DOHH2 (cell line): ENCODE results near the gene SSH2.

Source experiments
- CTCF ChIP-seq: fragments of 200-600 bp; sonication (generic); IDR thresholded peaks from one replicate; pipeline ENCODE4 v1.5.1; 2014; ENCODE audit warnings: antibody characterized with exemption, mild to moderate bottlenecking, low read depth, low read length; ENCODE audit not compliant: poor library complexity, severe bottlenecking
- EZH2phosphoT487 ChIP-seq: fragments of 200-600 bp; sonication (generic); IDR thresholded peaks from 2 replicates; pipeline ENCODE4 v1.6.1; 2017; ENCODE audit warnings: borderline replicate concordance, mild to moderate bottlenecking, antibody characterized with exemption, low read length, moderate library complexity, mixed read lengths

DNA sequence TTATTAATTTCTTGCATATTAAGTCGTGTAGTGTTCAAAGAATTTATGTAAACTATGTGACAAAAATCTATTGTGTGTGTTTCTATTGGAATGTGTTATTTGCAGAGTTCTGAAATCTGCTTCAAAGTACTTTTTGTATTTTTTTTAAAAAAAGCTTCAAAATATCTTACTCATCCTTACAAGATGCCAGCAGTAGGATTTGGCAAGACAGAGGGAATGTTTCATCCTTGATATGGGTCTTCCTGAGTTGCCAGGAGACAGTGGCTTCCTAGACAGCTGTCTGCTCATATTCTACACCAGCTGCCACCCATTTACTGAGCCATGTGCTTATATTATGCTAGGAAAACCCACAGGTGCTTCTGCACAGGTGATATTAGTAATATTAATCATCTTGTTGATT lies 47.8 kb upstream of the SSH2 start:
- no peak for TF ChIP-seq CTCF
- TF ChIP-seq EZH2phosphoT487, result no peak
